ENCODE data around the gene SHKBP1.
"Not testable (repeated sequence)": the region's sequence is repeated elsewhere in the genome, so short reads cannot be mapped to it uniquely, and the experiment has no call there.

DNA sequence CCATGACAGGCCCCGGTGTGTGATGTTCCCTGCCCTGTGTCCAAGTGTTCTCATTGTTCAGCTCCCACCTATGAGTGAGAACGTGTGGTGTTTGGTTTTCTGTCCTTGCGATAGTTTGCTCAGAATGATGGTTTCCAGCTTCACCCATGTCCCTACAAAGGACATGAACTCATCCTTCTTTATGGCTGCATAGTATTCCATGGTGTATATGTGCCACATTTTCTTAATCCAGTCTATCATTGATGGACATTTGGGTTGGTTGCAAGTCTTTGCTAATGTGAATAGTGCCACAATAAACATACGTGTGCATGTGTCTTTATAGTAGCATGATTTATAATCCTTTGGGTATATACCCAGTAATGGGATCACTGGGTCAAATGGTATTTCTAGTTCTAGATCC, 29.5 kb upstream of the SHKBP1 start:
- not testable (repeated sequence) for TF ChIP-seq SP1 (IDR thresholded peaks at IDR 0.05); LEF1 (IDR thresholded peaks at IDR 0.05; ENCODE audit: borderline replicate concordance); ELF4 (IDR thresholded peaks at IDR 0.05); FOXM1 (IDR thresholded peaks at IDR 0.05; ENCODE audit: borderline replicate concordance); ARNT (IDR thresholded peaks at IDR 0.05); ZNF384 (IDR thresholded peaks at IDR 0.05); BHLHE40 (IDR thresholded peaks at IDR 0.05; ENCODE audit: borderline replicate concordance); SUZ12 (IDR thresholded peaks at IDR 0.05); HDGF (IDR thresholded peaks at IDR 0.05; ENCODE audit: borderline replicate concordance); NFRKB (IDR thresholded peaks at IDR 0.05); FOXA1 (IDR thresholded peaks at IDR 0.05); FOXK2 (IDR thresholded peaks at IDR 0.05); CTBP1 (IDR thresholded peaks at IDR 0.05; ENCODE audit: borderline replicate concordance)
- TF ChIP-seq, protein P1, sequence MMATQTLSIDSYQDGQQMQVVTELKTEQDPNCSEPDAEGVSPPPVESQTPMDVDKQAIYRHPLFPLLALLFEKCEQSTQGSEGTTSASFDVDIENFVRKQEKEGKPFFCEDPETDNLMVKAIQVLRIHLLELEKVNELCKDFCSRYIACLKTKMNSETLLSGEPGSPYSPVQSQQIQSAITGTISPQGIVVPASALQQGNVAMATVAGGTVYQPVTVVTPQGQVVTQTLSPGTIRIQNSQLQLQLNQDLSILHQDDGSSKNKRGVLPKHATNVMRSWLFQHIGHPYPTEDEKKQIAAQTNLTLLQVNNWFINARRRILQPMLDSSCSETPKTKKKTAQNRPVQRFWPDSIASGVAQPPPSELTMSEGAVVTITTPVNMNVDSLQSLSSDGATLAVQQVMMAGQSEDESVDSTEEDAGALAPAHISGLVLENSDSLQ (IDR thresholded peaks at IDR 0.05), result not testable (repeated sequence)

Measured in HEK293T (cell line).